Esophagus squamous epithelium (tissue), 5 donors: ENCODE results near the gene NARS2. TPM values are rescaled to one million over a fixed set of nuclear protein-coding genes. Genes with fewer than 3 reads are reported as not detected.

Experiments
- DNase-seq: peaks from one replicate; lab custom pipeline; 2025; lab: John Stamatoyannopoulos, UW
- H3K27ac ChIP-seq, 4 donors: fragments of 200-600 bp; sonication (generic); one replicate each; pipeline ENCODE4 v1.5.1; 2016 to 2019; ENCODE audit warnings: mild to moderate bottlenecking in 1 of 4
- H3K27me3 ChIP-seq, 4 donors: fragments of 200-600 bp; sonication (generic); 1 replicate in 3 of 4; 2 replicates in 1 of 4; pipeline versions ENCODE4 v1.5.1 to v1.6.0; 2017 to 2021; ENCODE audit warnings: antibody characterized with exemption in 1 of 4
- H3K36me3 ChIP-seq, 3 donors: fragments of 200-600 bp; sonication (generic); one replicate each; pipeline ENCODE4 v1.5.1; 2016 to 2019
- H3K4me1 ChIP-seq, 3 donors: fragments of 200-600 bp; sonication (generic); one replicate each; pipeline ENCODE4 v1.5.1; 2017 to 2019
- H3K4me3 ChIP-seq, 4 donors: fragments of 200-600 bp; sonication (generic); 1 replicate in 3 of 4; 2 replicates in 1 of 4; pipeline ENCODE4 v1.5.1; 2016 to 2019; ENCODE audit warnings: mild to moderate bottlenecking in 2 of 4, moderate library complexity in 1 of 4
- H3K9me3 ChIP-seq, 3 donors: fragments of 200-600 bp; sonication (generic); one replicate each; pipeline ENCODE4 v1.5.1; 2016 to 2019
- POLR2A ChIP-seq, 4 donors: fragments of 450-650 bp; IDR thresholded peaks; one replicate each; pipeline ENCODE4 v1.6.1; 2017; ENCODE audit warnings: antibody characterized with exemption in 4 of 4, mild to moderate bottlenecking in 4 of 4, moderate library complexity in 3 of 4
- WGBS, 2 donors: methylation state at CpG; one replicate each; pipeline ENCODE4 v1.1.5; 2018; 5-methylcytosine and 5-hydroxymethylcytosine counted together
- intact Hi-C: fragments of 100-400 bp; cut with DNase I; formaldehyde crosslinking; loops from one replicate; pipeline ENCODE4 v1.15.0; 2022
- total RNA-seq, 4 donors: library from RNA; depleted of rRNA; stranded (reverse); fragments of >200 nt; gene quantifications; one replicate each; pipeline ENCODE4 v1.1.0, GENCODE V29; 2016
- TF ChIP-seq, protein P1 (sequence below), 6 experiments: fragments of 450-650 bp in 4 of 6; fragments of 200-600 bp in 2 of 6; sonication (generic) in 2 of 6; IDR thresholded peaks; one replicate each; pipeline ENCODE4 v1.5.1; 2016 to 2019; ENCODE audit warnings: antibody characterized with exemption in 6 of 6, mild to moderate bottlenecking in 4 of 6, moderate library complexity in 4 of 6
- donor health status: DM: yes; HTN: yes; CAD: no.

The NARS2 gene
- total RNA-seq, 4 donors from 2014 or later, result 9.4 to 15.7 (median 13.6) TPM

GRCh38 chr11:78510597-78510996 is 64.1 kb downstream of the NARS2 start:
- no peak for TF ChIP-seq POLR2A (IDR thresholded peaks at IDR 0.05)
- TF ChIP-seq, protein P1, sequence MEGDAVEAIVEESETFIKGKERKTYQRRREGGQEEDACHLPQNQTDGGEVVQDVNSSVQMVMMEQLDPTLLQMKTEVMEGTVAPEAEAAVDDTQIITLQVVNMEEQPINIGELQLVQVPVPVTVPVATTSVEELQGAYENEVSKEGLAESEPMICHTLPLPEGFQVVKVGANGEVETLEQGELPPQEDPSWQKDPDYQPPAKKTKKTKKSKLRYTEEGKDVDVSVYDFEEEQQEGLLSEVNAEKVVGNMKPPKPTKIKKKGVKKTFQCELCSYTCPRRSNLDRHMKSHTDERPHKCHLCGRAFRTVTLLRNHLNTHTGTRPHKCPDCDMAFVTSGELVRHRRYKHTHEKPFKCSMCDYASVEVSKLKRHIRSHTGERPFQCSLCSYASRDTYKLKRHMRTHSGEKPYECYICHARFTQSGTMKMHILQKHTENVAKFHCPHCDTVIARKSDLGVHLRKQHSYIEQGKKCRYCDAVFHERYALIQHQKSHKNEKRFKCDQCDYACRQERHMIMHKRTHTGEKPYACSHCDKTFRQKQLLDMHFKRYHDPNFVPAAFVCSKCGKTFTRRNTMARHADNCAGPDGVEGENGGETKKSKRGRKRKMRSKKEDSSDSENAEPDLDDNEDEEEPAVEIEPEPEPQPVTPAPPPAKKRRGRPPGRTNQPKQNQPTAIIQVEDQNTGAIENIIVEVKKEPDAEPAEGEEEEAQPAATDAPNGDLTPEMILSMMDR (IDR thresholded peaks at IDR 0.05), result no peak
- WGBS, 2 donors, result 90 to 94% methylated on average over 4 of the region's 4 CpGs
- DNase-seq, result no peak
- H3K4me3 ChIP-seq, result no peak overlapping the region
- H3K36me3 ChIP-seq, result peaks cover 0 to 19% (median 0%) of the 10 kb centered on the region in 3 donors
- intact Hi-C loops, result no loop called here
- H3K9me3 ChIP-seq, result peaks cover 0 to 4% (median 0%) of the 10 kb centered on the region in 3 donors
- no peak overlapping the region for H3K27ac ChIP-seq
- H3K27me3 ChIP-seq, result no peaks in the 10 kb centered on the region
- no peaks in the 10 kb centered on the region for H3K4me1 ChIP-seq

DNA sequence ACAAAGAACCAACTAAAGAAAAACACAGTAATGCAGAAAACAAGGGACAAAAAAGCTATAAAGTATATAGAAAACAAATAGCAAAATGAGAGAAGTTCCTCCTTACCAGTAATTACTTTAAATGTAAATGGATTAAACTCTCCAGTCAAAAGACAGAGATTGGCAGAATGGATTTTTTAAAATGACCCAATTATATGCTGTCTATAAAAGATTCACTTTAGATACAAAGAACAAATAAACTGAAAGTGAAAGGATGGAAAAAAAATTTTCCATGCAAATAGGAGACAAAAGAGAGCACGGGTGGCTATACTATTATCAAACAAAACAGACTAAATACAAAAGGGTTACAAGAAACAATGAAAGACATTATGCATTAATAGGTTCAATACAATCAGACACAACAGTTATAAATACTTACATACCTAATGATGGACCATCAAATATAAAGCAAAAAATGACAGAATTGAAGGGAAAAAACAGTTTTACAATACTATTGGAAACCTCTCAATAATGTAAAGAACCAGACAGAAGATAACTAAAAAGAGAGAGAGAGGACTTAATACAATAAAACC is 64.6 kb downstream of the NARS2 start:
- Histone ChIP-seq H3K4me3 (no peak overlapping the region), H3K27ac (no peak overlapping the region), H3K9me3 (peaks cover 0 to 4% (median 0%) of the 10 kb centered on the region in 3 donors), H3K4me1 (no peaks in the 10 kb centered on the region), H3K27me3 (no peaks in the 10 kb centered on the region), H3K36me3 (peaks cover 0 to 19% (median 0%) of the 10 kb centered on the region in 3 donors)
- DNase-seq, result no peak
- TF ChIP-seq, protein P1 (IDR thresholded peaks at IDR 0.05), result no peak
- no peak for TF ChIP-seq POLR2A (IDR thresholded peaks at IDR 0.05)
- intact Hi-C loops, result no loop called here
- 56 to 61% methylated on average over 1 of the region's 1 CpG for WGBS, 2 donors

GRCh38 chr11:78504708-78505107 is 70.0 kb downstream of the NARS2 start:
- H3K27ac ChIP-seq, result no peak overlapping the region
- H3K9me3 ChIP-seq, result no peaks in the 10 kb centered on the region
- H3K4me1 ChIP-seq, result no peaks in the 10 kb centered on the region
- WGBS, 2 donors, result 86 to 94% methylated on average over 4 of the region's 4 CpGs
- H3K27me3 ChIP-seq, result no peaks in the 10 kb centered on the region
- no peak overlapping the region for H3K4me3 ChIP-seq
- intact Hi-C loops, result no loop called here
- no peak for TF ChIP-seq POLR2A (IDR thresholded peaks at IDR 0.05)
- TF ChIP-seq, protein P1 (IDR thresholded peaks at IDR 0.05), result no peak
- no peak for DNase-seq
- no peaks in the 10 kb centered on the region for H3K36me3 ChIP-seq

GRCh38 chr11:78504181-78504580 is 70.5 kb downstream of the NARS2 start:
- Histone ChIP-seq H3K27me3 (no peaks in the 10 kb centered on the region), H3K36me3 (no peaks in the 10 kb centered on the region), H3K4me1 (no peaks in the 10 kb centered on the region), H3K4me3 (no peak overlapping the region), H3K9me3 (no peaks in the 10 kb centered on the region), H3K27ac (no peak overlapping the region)
- intact Hi-C loops, result no loop called here
- WGBS, 2 donors, result 63 to 76% methylated on average over 2 of the region's 2 CpGs
- no peak for DNase-seq
- TF ChIP-seq, protein P1 (IDR thresholded peaks at IDR 0.05), result no peak
- TF ChIP-seq POLR2A (IDR thresholded peaks at IDR 0.05), result no peak

GRCh38 chr11:78499971-78500370 is 74.7 kb downstream of the NARS2 start:
- Histone ChIP-seq H3K4me3 (no peak overlapping the region), H3K27me3 (no peaks in the 10 kb centered on the region), H3K27ac (no peak overlapping the region), H3K36me3 (no peaks in the 10 kb centered on the region), H3K4me1 (no peaks in the 10 kb centered on the region), H3K9me3 (no peaks in the 10 kb centered on the region)
- intact Hi-C loops, result no loop called here
- TF ChIP-seq, protein P1 (IDR thresholded peaks at IDR 0.05), result no peak
- TF ChIP-seq POLR2A (IDR thresholded peaks at IDR 0.05), result no peak
- DNase-seq, result no peak
